GM12864 (cell line): Measurements from ENCODE around the gene NINL.

Experiments used
- DNase-seq: peaks from one replicate; pipeline ENCODE4 v3.0.0-alpha.2; 2011; ENCODE audit warnings: low read depth
- H3K4me3 ChIP-seq: 2 replicates; pipeline ENCODE4 v1.5.1; 2011; ENCODE audit warnings: mild to moderate bottlenecking, low read depth, low read length, control low read depth
- TF ChIP-seq, protein P1 (sequence below): IDR thresholded peaks from 2 replicates; pipeline ENCODE4 v1.5.1; 2011; ENCODE audit warnings: low read depth, mild to moderate bottlenecking, moderate library complexity, low read length, control low read depth, inconsistent platforms; ENCODE audit errors: missing control alignments

NINL gene

GRCh38 chr20:25537890-25538289 is 47.4 kb downstream of the NINL start:
- no peak overlapping the region for H3K4me3 ChIP-seq
- TF ChIP-seq, protein P1, sequence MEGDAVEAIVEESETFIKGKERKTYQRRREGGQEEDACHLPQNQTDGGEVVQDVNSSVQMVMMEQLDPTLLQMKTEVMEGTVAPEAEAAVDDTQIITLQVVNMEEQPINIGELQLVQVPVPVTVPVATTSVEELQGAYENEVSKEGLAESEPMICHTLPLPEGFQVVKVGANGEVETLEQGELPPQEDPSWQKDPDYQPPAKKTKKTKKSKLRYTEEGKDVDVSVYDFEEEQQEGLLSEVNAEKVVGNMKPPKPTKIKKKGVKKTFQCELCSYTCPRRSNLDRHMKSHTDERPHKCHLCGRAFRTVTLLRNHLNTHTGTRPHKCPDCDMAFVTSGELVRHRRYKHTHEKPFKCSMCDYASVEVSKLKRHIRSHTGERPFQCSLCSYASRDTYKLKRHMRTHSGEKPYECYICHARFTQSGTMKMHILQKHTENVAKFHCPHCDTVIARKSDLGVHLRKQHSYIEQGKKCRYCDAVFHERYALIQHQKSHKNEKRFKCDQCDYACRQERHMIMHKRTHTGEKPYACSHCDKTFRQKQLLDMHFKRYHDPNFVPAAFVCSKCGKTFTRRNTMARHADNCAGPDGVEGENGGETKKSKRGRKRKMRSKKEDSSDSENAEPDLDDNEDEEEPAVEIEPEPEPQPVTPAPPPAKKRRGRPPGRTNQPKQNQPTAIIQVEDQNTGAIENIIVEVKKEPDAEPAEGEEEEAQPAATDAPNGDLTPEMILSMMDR = no peak
- DNase-seq = no peak

- TF ChIP-seq, protein P1 = no peak
- no peak for DNase-seq
- no peak overlapping the region for H3K4me3 ChIP-seq
Measured at GRCh38 chr20:25535762-25536161, 49.6 kb downstream of the NINL start.

- no peak overlapping the region for H3K4me3 ChIP-seq
- TF ChIP-seq, protein P1 = no peak
- no peak for DNase-seq
Measured at GRCh38 chr20:25534845-25535244, 50.5 kb downstream of the NINL start.

GRCh38 chr20:25533920-25534700 is 51.2 kb downstream of the NINL start:
- H3K4me3 ChIP-seq = no peak overlapping the region
- DNase-seq = no peak
- TF ChIP-seq, protein P1 = no peak

DNA sequence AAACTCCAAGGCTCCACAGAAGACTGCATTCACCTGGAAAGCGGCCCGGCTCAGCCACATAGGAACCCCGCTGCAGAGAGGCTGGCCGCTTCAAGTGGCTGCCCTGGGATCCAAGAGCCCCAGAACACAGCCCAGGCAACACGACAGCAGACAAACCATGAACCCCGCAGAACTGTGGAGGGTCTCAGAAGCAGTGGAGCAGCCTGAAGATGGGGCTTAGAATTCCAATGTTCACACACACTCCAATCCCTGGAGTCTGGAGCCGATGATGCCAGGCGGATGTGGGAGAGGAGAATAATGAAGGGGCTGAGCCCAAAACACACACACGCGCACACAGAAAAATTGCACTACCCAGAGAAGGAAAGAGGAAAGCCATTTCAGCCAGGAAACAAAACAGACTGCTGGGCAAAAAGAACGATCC is 52.4 kb downstream of the NINL start:
- no peak for DNase-seq
- H3K4me3 ChIP-seq = no peak overlapping the region
- TF ChIP-seq, protein P1 = no peak

DNA sequence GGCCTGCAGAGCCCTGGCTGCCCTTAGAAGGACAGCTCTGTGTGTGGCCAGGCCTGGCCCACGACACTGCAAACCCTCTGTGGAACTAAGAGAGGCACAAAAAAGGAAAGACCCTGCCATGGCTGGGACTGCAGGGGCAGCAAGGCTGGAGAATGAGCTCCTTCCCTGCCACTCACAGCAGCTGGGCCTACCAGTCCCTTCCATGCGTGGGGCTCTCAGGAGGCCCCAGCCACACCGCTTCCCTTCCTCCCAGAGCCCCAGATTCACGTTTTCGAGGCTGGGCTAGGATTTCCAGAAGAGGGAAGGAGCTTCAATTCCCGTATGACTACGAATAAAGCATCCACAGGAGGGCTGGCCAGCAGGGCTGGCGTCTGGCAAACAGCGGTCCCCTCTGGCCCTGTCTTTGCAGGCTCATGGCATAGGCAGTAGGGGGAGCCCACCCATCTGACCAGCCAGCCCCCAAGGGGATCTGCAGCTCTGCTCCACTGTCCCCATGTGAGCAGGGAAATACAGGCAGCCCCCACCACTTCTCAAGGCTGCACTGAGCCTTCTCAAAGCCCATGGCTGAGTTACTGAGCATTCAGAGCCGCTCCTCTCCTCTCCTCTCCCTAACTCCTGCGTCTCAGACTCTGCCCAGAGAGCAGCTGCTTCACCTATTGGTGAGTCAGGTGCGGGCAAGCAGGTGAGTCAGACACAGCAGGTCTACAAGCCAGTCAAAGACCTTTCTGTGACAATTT is 53.1 kb downstream of the NINL start:
- TF ChIP-seq, protein P1 = no peak
- no peak overlapping the region for H3K4me3 ChIP-seq
- DNase-seq = no peak
